ENCODE results near the gene ERICH2. TPM values are rescaled to one million over a fixed set of nuclear protein-coding genes. Genes with fewer than 3 reads are reported as not detected.

The ERICH2 gene
- total RNA-seq, 2 donors from 2014 or later = 9.6 to 18.3 TPM

DNA sequence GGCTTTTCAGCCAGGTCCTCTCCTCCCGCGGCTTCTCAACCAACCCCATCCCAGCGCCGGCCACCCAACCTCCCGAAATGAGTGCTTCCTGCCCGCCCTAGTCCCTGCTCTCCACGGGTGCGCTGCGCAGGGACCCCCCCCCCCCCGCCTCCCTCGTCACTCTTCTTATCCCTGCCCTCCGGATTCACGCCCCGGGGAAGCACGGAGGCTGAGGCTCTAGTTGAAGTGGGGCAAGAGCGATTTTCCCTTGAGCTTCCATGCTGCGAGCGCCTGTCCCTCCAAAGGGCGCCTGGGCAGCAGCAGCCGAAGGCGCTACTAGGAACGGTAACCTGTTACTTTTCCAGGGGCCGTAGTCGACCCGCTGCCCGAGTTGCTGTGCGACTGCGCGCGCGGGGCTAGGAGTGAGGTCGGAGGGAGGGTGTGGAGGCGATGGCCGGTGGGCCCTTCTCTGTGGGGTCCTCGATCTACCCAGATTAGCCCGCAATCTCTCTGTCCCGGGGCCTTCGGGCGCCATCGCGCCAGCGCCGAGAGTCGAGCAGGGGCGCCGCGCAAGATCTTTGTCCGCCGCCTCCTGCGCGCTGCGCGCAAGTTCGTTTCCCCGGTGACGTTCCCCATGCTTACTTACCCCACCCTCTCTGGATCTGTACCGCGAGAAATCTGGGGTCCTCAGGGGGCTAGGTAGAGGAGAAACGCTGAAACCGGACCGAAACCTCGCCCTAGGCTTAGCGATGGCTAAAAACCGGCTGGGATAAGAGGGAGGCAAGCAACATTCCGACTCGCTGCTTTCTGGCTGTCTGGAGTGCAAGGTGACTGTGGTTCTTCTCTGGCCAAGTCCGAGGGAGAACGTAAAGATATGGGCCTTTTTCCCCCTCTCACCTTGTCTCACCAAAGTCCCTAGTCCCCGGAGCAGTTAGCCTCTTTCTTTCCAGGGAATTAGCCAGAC lies 47.2 kb downstream of the ERICH2 start:
- WGBS, 2 experiments (ENCODE audit: insufficient coverage in 1 of 2, insufficient read length in 1 of 2) = 0% methylated on average over 37 to 69 of the region's 69 CpGs
- Histone ChIP-seq H3K27me3 (ENCODE audit: control insufficient read depth, insufficient read depth, low read length, poor library complexity, severe bottlenecking) (peaks cover 76% of the 10 kb centered on the region), H3K27ac (ENCODE audit: low read depth, low read length) (peak overlapping the region; percentile 89), H3K36me3 (ENCODE audit: control insufficient read depth, insufficient read depth, low read length) (no peaks in the 10 kb centered on the region), H3K9me3 (ENCODE audit: control insufficient read depth, low read length) (no peaks in the 10 kb centered on the region), H3K4me3 (ENCODE audit: low read length) (peak overlapping the region; percentile 91), H3K9ac (ENCODE audit: extremely low read depth, low read length, poor library complexity, severe bottlenecking) (peak overlapping the region; percentile 16), H3K4me1 (ENCODE audit: control insufficient read depth, insufficient read depth, low read length) (peaks cover 4% of the 10 kb centered on the region)
- Mint-ChIP-seq H3K4me1 (peaks cover 41% of the 10 kb centered on the region), H3K9me3 (no peaks in the 10 kb centered on the region), H3K4me3 (peak overlapping the region; percentile 70), H3K27ac (peak overlapping the region; percentile 64), H3K36me3 (ENCODE audit: low read depth) (peaks cover 1% of the 10 kb centered on the region), H3K27me3 (ENCODE audit: insufficient read depth) (peaks cover 85% of the 10 kb centered on the region)
- peak; percentile 81 for DNase-seq
- TF ChIP-seq, protein P1, sequence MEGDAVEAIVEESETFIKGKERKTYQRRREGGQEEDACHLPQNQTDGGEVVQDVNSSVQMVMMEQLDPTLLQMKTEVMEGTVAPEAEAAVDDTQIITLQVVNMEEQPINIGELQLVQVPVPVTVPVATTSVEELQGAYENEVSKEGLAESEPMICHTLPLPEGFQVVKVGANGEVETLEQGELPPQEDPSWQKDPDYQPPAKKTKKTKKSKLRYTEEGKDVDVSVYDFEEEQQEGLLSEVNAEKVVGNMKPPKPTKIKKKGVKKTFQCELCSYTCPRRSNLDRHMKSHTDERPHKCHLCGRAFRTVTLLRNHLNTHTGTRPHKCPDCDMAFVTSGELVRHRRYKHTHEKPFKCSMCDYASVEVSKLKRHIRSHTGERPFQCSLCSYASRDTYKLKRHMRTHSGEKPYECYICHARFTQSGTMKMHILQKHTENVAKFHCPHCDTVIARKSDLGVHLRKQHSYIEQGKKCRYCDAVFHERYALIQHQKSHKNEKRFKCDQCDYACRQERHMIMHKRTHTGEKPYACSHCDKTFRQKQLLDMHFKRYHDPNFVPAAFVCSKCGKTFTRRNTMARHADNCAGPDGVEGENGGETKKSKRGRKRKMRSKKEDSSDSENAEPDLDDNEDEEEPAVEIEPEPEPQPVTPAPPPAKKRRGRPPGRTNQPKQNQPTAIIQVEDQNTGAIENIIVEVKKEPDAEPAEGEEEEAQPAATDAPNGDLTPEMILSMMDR (conservative IDR thresholded peaks at IDR 0.05) = no peak

DNA sequence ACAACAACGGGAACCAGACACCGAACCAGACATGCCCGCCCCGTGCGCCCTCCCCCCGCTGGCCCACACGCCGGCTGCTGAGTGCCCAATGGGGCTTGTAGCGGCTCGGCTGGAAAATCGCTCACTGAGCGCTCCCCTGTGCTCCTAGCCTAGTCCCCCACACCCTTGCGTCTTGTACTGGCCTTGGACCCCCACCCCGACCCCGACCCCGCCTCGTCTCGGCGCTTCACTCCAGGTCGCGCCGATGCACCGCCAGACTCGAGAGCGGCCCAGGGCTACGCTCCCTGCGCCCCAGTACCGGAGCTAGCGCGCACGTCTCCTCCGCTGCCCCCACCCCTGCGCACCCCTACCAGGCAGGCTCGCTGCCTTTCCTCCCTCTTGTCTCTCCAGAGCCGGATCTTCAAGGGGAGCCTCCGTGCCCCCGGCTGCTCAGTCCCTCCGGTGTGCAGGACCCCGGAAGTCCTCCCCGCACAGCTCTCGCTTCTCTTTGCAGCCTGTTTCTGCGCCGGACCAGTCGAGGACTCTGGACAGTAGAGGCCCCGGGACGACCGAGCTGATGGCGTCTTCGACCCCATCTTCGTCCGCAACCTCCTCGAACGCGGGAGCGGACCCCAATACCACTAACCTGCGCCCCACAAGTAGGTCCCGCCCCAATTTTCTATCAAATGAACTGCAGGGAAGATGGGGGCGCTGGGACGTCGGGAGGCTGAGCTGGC lies 48.0 kb downstream of the ERICH2 start:
- H3K9me3 Mint-ChIP-seq = no peaks in the 10 kb centered on the region
- H3K4me3 Mint-ChIP-seq = peak overlapping the region; percentile 70
- peaks cover 7% of the 10 kb centered on the region for H3K36me3 Mint-ChIP-seq (ENCODE audit: low read depth)
- H3K9ac ChIP-seq (ENCODE audit: extremely low read depth, low read length, poor library complexity, severe bottlenecking) = peak overlapping the region; percentile 16
- H3K27me3 Mint-ChIP-seq (ENCODE audit: insufficient read depth) = peaks cover 92% of the 10 kb centered on the region
- no peaks in the 10 kb centered on the region for H3K9me3 ChIP-seq (ENCODE audit: control insufficient read depth, low read length)
- H3K4me1 ChIP-seq (ENCODE audit: control insufficient read depth, insufficient read depth, low read length) = peaks cover 4% of the 10 kb centered on the region
- TF ChIP-seq, protein P1 (conservative IDR thresholded peaks at IDR 0.05) = no peak
- H3K27ac Mint-ChIP-seq = no peak overlapping the region
- peak overlapping the region; percentile 89 for H3K27ac ChIP-seq (ENCODE audit: low read depth, low read length)
- peaks cover 39% of the 10 kb centered on the region for H3K4me1 Mint-ChIP-seq
- WGBS, 2 experiments (ENCODE audit: insufficient coverage in 1 of 2, insufficient read length in 1 of 2) = 0 to 3% methylated on average over 9 to 60 of the region's 60 CpGs
- H3K36me3 ChIP-seq (ENCODE audit: control insufficient read depth, insufficient read depth, low read length) = no peaks in the 10 kb centered on the region
- DNase-seq = peak; percentile 78
- peaks cover 78% of the 10 kb centered on the region for H3K27me3 ChIP-seq (ENCODE audit: control insufficient read depth, insufficient read depth, low read length, poor library complexity, severe bottlenecking)
- H3K4me3 ChIP-seq (ENCODE audit: low read length) = peak overlapping the region; percentile 91

DNA sequence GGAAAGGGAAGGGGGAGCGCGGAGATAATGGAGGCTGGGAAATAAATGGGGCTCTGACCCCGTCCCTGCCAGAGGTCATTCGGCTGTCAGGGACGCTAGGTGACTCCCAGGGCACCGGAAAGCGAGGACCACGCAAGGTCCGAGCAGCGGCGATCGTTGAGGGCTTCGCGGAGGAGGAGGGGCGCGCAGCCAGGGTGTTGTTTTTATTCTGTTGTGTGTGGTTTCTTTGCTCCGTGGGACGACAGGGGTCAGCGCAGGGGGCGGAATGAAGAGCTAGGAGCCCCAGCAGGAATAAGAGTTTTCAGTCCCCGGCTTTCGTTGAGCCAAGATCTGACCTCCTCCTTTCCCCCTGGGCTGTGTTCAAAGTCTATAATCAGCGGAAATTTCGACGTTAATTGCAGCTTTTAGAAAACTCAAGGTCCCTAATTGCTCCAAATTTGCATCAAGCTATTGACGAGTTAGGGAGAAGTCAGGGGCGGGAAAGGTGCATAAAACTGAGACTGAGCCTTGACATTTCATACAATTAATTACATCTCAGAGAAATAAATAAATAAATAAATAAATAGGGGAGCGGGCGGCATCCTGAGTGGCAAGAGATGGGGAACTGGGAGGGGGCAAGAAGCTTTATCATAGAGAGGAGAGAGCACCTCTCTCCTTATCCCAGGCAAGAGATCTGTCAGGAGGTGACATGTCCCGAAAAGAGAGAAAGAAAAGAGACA lies 48.7 kb downstream of the ERICH2 start:
- H3K4me3 ChIP-seq (ENCODE audit: low read length) = peak overlapping the region; percentile 91
- no peak overlapping the region for H3K27ac ChIP-seq (ENCODE audit: low read depth, low read length)
- WGBS, 2 experiments (ENCODE audit: insufficient coverage in 1 of 2, insufficient read length in 1 of 2) = 12 to 13% methylated on average over 15 to 29 of the region's 30 CpGs
- H3K27me3 Mint-ChIP-seq (ENCODE audit: insufficient read depth) = peaks cover 93% of the 10 kb centered on the region
- peaks cover 4% of the 10 kb centered on the region for H3K4me1 ChIP-seq (ENCODE audit: control insufficient read depth, insufficient read depth, low read length)
- H3K27ac Mint-ChIP-seq = no peak overlapping the region
- H3K9me3 ChIP-seq (ENCODE audit: control insufficient read depth, low read length) = no peaks in the 10 kb centered on the region
- H3K36me3 Mint-ChIP-seq (ENCODE audit: low read depth) = peaks cover 7% of the 10 kb centered on the region
- H3K9me3 Mint-ChIP-seq = no peaks in the 10 kb centered on the region
- DNase-seq = peak; percentile 60
- H3K36me3 ChIP-seq (ENCODE audit: control insufficient read depth, insufficient read depth, low read length) = no peaks in the 10 kb centered on the region
- peak overlapping the region; percentile 70 for H3K4me3 Mint-ChIP-seq
- peaks cover 74% of the 10 kb centered on the region for H3K27me3 ChIP-seq (ENCODE audit: control insufficient read depth, insufficient read depth, low read length, poor library complexity, severe bottlenecking)
- H3K4me1 Mint-ChIP-seq = peaks cover 37% of the 10 kb centered on the region
- H3K9ac ChIP-seq (ENCODE audit: extremely low read depth, low read length, poor library complexity, severe bottlenecking) = peak overlapping the region; percentile 4
- TF ChIP-seq, protein P1 (conservative IDR thresholded peaks at IDR 0.05) = no peak

Data from endodermal cell (in vitro differentiated cells).